ENCODE results near the gene FOXP1.

Gene FOXP1

GRCh38 chr3:71587958-71588357 lies 4.4 kb upstream of the FOXP1 start:
- no peak for DNase-seq (ENCODE audit: low read depth in 4 of 4, low spot score in 1 of 4)

- DNase-seq (ENCODE audit: low read depth in 4 of 4, low spot score in 1 of 4), result no peak
Observed at GRCh38 chr3:71586810-71587242, 3.3 kb upstream of the FOXP1 start.

GRCh38 chr3:71585887-71586809 lies 2.6 kb upstream of the FOXP1 start:
- no peak for DNase-seq (ENCODE audit: low read depth in 4 of 4, low spot score in 1 of 4)

- no peak for DNase-seq (ENCODE audit: low read depth in 4 of 4, low spot score in 1 of 4)
Observed at GRCh38 chr3:71585131-71585530, 1.6 kb upstream of the FOXP1 start.

GRCh38 chr3:71584394-71585011 lies 975 bp upstream of the FOXP1 start:
- DNase-seq (ENCODE audit: low read depth in 4 of 4, low spot score in 1 of 4), result peak in 2 of 4 experiments; percentile 54 to 57

GRCh38 chr3:71582612-71583565 lies 639 bp downstream of the FOXP1 start:
- peak in 3 of 4 experiments; percentile 55 to 77 (median 72) for DNase-seq (ENCODE audit: low read depth in 4 of 4, low spot score in 1 of 4)

- DNase-seq (ENCODE audit: low read depth in 4 of 4, low spot score in 1 of 4), result peak in 3 of 4 experiments; percentile 37 to 45 (median 42)
Observed at GRCh38 chr3:71582036-71582611, 1.4 kb downstream of the FOXP1 start.

- DNase-seq (ENCODE audit: low read depth in 4 of 4, low spot score in 1 of 4), result peak in 2 of 4 experiments; percentile 17 to 18
Observed at GRCh38 chr3:71581457-71582035, 2.0 kb downstream of the FOXP1 start.

- DNase-seq (ENCODE audit: low read depth in 4 of 4, low spot score in 1 of 4), result no peak
Observed at GRCh38 chr3:71580636-71581456, 2.7 kb downstream of the FOXP1 start.

- no peak for DNase-seq (ENCODE audit: low read depth in 4 of 4, low spot score in 1 of 4)
Observed at GRCh38 chr3:71579935-71580406, 3.6 kb downstream of the FOXP1 start.

GRCh38 chr3:71579326-71579934 lies 4.1 kb downstream of the FOXP1 start:
- DNase-seq (ENCODE audit: low read depth in 4 of 4, low spot score in 1 of 4), result no peak

- DNase-seq (ENCODE audit: low read depth in 4 of 4, low spot score in 1 of 4), result no peak
Observed at GRCh38 chr3:71578054-71578751, 5.3 kb downstream of the FOXP1 start.

GRCh38 chr3:71577011-71577410 lies 6.5 kb downstream of the FOXP1 start:
- DNase-seq (ENCODE audit: low read depth in 4 of 4, low spot score in 1 of 4), result no peak

- no peak for DNase-seq (ENCODE audit: low read depth in 4 of 4, low spot score in 1 of 4)
Observed at GRCh38 chr3:71575433-71575832, 8.1 kb downstream of the FOXP1 start.

- no peak for DNase-seq (ENCODE audit: low read depth in 4 of 4, low spot score in 1 of 4)
Observed at GRCh38 chr3:71573181-71573580, 10.3 kb downstream of the FOXP1 start.

- DNase-seq (ENCODE audit: low read depth in 4 of 4, low spot score in 1 of 4), result no peak
Observed at GRCh38 chr3:71570546-71570945, 13.0 kb downstream of the FOXP1 start.

- no peak for DNase-seq (ENCODE audit: low read depth in 4 of 4, low spot score in 1 of 4)
Observed at GRCh38 chr3:71568207-71568606, 15.3 kb downstream of the FOXP1 start.

- no peak for DNase-seq (ENCODE audit: low read depth in 4 of 4, low spot score in 1 of 4)
Observed at GRCh38 chr3:71566776-71567175, 16.8 kb downstream of the FOXP1 start.

Data from stimulated activated CD4-positive, alpha-beta T cell treated with anti-CD3 and anti-CD28 coated beads, Interleukin-1b, Interleukin-23, amount 100 ng/mL, for 24 hours (primary cell).